GM12872 (cell line): ENCODE results near the gene ZNF609.

ENCODE experiments used
- TF ChIP-seq, protein P1 (sequence below): IDR thresholded peaks from 3 replicates; pipeline ENCODE4 v1.5.1; 2011; ENCODE audit warnings: low read depth, mild to moderate bottlenecking, low read length, moderate library complexity; ENCODE audit not compliant: insufficient read depth

Gene ZNF609

DNA sequence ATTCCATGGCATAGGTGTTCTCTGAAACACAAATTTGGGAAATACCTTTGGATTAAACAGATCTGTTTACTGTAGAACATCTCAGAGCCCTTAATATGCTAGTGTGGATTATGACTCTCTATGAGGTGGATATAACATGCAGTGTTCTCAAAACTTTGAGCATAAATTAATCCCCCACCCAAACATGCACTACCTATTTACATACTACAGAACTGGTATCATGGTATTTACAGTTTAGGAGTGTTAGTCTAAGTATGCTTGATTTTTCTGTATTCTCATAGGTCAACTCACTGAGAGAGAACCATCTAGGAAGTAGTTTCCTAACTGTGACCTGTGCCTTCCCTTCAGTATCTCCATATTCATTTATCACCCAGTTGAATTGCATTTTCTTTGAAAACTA is 30.9 kb upstream of the ZNF609 start:
- TF ChIP-seq, protein P1, sequence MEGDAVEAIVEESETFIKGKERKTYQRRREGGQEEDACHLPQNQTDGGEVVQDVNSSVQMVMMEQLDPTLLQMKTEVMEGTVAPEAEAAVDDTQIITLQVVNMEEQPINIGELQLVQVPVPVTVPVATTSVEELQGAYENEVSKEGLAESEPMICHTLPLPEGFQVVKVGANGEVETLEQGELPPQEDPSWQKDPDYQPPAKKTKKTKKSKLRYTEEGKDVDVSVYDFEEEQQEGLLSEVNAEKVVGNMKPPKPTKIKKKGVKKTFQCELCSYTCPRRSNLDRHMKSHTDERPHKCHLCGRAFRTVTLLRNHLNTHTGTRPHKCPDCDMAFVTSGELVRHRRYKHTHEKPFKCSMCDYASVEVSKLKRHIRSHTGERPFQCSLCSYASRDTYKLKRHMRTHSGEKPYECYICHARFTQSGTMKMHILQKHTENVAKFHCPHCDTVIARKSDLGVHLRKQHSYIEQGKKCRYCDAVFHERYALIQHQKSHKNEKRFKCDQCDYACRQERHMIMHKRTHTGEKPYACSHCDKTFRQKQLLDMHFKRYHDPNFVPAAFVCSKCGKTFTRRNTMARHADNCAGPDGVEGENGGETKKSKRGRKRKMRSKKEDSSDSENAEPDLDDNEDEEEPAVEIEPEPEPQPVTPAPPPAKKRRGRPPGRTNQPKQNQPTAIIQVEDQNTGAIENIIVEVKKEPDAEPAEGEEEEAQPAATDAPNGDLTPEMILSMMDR: no peak

DNA sequence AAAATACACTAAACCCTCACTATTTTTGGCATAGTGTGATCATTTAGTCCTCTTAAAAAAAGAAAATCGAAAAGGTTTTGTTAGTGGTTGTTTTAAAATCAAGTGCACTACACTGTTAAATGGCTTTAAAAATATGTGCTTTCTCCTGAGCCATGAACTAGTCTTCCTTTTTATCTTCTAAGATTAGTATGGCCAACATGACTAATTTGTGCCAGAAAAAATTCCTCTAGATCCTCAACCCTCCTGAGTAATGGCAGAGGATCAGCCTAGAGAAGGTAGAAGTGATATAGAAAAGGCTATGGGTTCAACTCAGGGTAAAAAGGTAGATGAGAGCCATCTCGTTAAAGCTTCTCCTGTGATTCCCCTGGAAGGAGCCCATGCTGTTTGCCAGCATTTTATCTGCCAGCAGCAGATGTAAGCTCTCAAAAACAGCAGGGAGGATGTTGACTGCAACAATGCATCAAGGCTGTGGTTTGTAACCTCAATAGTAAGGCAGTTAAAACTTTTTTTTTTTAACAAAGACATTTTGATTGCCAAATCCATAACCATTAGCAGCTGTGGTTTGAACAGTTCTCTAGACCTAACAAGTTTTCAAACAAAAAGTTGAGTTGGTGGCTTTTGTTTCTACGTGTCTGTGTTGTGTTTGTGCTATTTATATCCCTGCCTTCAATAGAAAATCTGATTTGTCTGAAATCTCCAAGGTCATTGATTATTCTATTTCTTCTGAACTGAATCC is 30.2 kb upstream of the ZNF609 start:
- TF ChIP-seq, protein P1: no peak

- TF ChIP-seq, protein P1: no peak
These were observed 22.4 kb upstream of the ZNF609 start for GRCh38 chr15:64437982-64438381.

GRCh38 chr15:64438653-64439447 is 21.5 kb upstream of the ZNF609 start:
- TF ChIP-seq, protein P1: no peak

GRCh38 chr15:64441852-64442251 is 18.5 kb upstream of the ZNF609 start:
- TF ChIP-seq, protein P1: no peak

DNA sequence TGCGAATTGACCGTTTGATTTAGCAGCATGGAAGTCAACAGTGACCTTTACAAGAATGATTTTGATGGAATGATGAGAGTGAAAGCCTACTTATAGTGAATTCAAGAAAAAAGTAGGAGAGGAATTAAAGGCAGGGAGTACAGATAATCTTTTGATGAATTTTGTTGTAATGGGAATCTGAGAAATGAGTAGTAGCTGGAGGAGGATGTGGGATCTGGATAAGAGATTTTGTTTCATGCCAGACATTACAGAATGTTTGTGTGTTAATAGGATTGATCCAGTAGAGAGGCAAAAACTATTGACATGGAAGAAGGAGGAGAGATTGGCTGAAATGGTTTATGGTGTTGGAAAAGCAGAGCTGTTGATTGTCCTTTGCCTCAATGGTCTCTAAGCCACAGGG is 17.4 kb upstream of the ZNF609 start:
- TF ChIP-seq, protein P1: no peak

- TF ChIP-seq, protein P1: no peak
These were observed 16.4 kb upstream of the ZNF609 start for GRCh38 chr15:64443747-64444621.
